GM21423 (cell line): Measurements from ENCODE around the gene EIPR1.
"Not testable (repeated sequence)": the region's sequence is repeated elsewhere in the genome, so short reads cannot be mapped to it uniquely, and the experiment has no call there.

Experiments used
- ATAC-seq: cut with Tn5 transposase; IDR thresholded peaks from one replicate; pipeline ENCODE4 v1.9.1; 2021; ENCODE audit warnings: mild to moderate bottlenecking, moderate library complexity; ENCODE audit not compliant: unreplicated experiment

Gene EIPR1

DNA sequence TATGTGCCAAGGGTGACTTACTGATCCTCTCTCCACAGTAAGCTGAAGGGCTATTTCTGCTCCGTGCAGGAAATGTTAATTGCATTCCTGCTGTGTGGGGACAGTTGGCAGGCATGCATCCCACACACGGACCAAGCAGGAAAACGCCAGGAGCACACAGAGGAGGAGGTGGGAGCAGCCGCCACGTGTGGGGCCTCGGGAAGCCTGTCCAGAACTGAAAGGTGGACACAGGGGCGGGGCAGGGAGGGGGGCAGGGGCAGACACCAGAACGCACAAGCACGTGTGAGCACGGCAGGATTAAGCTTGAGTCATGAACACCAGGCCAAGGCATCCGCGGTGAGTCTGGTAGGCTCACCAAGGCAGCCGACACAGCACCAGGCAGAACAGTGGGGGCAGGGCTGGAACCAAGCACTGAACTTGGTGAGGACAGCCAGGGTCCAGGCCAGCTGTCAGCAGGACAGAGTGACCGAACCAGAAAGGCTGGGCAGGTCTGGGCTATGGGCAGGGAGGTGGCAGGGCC is 177.1 kb downstream of the EIPR1 start:
- no peak for ATAC-seq

DNA sequence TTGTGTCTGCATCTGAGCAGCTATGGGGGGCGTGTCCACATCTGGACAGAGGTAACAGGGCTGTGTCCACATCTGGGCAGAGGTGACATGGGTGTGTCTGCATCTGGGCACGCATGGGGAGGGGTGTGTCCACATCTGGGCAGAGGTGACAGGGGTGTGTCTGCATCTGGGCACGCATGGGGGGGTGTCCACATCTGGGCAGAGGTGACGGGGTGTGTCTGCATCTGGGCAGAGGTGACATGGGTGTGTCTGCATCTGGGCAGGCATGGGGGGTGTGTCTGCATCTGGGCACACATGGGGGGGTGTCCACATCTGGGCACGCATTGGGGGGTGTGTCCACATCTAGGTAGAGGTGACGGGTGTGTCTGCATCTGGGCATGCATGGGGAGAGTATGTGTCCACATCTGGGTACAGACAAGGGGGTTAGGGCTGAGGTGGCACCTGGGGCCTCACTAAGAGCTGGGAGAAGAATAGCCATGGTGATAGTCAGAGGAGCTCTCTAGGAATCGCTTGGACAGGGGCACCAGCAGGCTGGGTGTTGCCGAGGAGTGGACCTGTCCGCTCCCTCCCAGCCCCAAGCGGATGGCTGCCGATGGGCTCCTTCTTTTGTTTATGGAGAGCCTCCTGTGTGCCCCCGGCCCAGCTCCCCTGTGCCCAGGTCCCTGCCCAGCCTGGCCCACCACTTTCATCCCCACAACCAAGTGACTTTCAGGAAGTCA is 177.8 kb downstream of the EIPR1 start:
- ATAC-seq = no peak

- ATAC-seq = not testable (repeated sequence)
Observed at GRCh38 chr2:3198671-3199192, 178.9 kb downstream of the EIPR1 start.

GRCh38 chr2:3198119-3198518 is 179.5 kb downstream of the EIPR1 start:
- ATAC-seq = no peak

- ATAC-seq = no peak
Observed at GRCh38 chr2:3197308-3197707, 180.3 kb downstream of the EIPR1 start.

- ATAC-seq = no peak
Observed at GRCh38 chr2:3196716-3197115, 180.9 kb downstream of the EIPR1 start.

DNA sequence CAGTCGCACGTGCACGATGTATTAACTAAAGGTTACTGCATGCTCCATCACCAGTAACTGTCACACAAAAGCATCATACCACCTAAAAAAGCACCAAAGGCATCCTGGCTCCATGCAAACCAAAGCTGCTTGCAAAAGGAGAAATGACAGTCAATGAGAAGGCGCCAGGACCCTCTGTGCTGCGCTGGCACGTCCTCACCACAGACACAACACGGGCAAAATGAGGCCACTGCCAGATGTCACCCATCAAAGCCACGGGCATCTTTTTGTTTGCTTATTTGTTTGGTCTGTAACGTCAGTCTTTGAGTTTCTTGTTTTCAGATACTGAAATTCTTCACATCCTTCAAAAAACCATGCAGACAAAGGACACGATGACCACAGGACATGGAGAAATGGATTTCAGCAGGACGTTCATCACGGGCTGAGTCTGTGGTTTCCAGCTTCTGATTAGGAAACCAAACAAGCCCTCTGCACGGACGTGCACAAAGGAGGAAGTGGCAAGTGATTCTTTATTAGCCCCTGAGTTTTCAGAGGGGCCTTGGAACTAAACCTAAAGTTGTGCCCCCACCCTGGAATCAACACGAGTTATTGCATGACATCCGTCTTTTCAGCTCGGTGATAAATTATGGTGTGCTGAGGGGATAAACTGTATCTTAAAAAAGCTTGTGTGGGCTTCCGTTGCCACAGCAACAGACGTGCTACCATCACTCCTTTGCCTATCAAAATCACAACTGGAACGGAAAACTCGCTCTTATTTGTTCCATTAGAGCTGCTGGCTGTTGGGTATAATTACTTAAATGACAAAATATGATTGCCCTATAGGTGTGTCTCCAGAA is 181.8 kb downstream of the EIPR1 start:
- ATAC-seq = no peak

GRCh38 chr2:3194828-3195227 is 182.8 kb downstream of the EIPR1 start:
- ATAC-seq = no peak

DNA sequence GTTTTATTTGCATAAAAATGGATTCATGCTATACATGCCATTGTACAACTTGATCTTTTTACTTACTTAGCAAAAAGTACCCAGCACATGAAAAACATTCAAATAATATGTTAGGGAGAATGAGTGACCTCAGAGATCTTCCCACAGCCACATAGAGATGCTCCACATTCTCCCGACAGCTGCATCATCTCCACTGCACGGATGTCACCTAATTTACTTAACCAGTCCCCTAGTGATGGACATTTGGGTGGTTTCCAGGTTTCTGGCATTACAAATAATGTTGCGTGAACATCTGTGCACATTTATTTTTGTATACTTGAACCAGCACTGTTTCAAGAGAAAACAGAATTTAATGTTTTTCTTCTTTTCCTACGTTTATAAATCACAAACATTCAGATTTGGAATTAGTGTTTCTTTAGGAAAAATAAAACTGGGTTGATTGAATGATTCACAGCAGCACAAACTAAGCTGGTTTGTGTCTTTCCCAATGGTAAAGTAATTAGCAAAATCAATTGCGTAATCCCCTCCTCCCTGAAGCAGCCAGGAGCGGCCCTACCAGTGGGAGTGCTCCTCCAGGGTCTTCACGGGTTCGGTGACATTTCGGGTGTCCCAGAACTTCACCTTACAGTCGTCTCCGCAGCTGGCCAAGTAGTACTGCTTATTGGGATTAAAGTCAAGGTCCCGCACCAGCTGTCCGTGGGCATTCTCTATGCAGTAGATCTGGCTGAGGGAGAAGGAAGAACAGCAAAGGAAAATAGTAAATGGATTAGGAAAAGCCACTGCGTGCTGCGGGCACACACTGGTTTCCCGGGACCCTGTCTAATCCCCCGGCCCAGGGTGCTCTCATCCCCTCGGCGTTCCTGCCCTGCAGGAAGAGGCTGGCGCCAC is 183.9 kb downstream of the EIPR1 start:
- ATAC-seq = no peak

- ATAC-seq = no peak
Observed at GRCh38 chr2:3192920-3193319, 184.7 kb downstream of the EIPR1 start.

- no peak for ATAC-seq
Observed at GRCh38 chr2:3192281-3192818, 185.3 kb downstream of the EIPR1 start.

DNA sequence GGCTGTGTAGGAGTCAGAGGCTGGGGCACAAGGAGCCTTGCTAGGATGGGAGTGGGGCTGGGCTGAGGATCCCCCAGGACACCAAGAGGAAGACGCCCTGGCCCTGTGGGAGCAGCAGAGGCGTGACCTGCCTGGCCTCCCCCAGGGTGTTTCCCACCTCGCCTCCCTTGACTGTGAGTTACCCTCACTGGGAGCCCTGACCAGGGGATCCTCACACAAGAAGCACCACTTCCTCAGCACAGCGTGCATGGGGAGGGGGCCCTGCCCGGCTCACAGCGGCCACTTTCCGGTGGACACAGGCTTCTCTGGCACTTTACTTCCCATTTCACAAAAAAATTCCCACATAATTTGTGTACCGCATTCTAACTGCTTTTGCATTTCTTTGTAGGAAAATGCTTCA is 187.7 kb downstream of the EIPR1 start:
- no peak for ATAC-seq

DNA sequence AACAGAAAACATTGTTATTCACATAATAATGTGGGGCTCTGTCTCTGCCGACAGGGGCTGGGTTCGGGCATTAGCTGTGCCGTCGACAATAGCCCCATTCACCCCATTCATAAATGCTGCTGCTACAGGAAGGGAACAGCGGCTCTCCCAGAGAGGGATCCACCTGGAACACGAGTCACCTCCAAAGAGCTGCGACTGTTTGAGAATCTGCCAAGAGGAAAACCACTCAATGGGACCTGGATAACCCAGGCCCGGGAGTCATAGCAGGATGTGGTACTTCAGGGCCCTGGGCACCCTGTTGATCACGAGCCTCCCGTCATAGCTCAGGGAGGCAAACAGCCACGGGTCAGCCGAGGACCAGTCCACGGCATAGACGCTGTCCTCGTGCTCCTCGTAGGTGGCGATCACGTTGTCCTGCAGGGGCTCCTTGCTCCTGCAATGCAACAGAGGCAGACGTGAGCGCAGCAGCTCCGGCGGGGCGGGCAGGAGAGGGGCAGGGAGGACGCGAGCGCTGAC is 188.5 kb downstream of the EIPR1 start:
- no peak for ATAC-seq

DNA sequence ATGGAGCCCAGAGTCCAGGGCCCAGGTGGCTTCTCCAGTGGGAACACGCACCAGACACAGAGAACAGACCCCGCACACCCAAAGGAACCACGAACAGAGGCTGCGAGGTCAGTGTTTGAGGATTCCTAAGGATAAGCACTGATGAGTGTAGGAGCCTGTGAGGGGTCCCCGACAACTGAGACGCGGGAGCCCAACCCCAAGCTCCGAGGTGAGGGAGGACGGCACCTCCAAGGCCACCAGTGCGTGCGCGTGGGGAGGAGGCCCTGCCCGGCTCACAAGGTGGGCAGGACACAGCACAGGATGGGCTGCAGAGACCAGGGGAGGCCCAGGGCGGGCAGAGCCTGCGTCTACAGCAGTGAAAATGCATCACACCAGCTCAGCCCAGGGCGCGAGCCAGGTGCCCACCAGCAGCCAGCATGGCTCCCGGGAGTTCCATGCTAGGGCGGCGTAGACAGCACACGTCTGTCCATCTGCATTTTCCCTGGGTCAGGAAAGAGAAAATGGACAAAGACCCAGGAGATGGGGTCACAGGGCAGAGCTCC is 189.1 kb downstream of the EIPR1 start:
- no peak for ATAC-seq

DNA sequence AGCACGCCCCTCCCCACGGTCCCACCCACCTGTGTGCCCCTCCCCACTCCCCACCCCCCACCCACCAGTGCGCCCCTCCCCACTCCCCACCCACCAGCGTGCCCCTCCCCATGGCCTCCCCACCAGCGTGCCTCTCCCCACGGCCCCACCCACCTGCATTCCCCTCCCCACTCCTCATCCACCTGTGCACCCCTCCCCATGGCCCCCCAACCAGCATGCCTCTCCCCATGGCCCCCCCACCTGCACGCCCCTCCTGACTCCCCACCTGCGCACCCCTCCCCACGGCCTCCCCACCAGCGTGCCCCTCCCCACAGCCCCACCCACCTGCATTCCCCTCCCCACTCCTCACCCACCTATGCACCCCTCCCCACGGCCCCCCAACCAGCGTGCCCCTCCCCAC is 190.2 kb downstream of the EIPR1 start:
- ATAC-seq = no peak

GRCh38 chr2:3186766-3187165 is 190.9 kb downstream of the EIPR1 start:
- no peak for ATAC-seq

- ATAC-seq = no peak
Observed at GRCh38 chr2:3185910-3186309, 191.7 kb downstream of the EIPR1 start.

- ATAC-seq = no peak
Observed at GRCh38 chr2:3185256-3185655, 192.4 kb downstream of the EIPR1 start.

DNA sequence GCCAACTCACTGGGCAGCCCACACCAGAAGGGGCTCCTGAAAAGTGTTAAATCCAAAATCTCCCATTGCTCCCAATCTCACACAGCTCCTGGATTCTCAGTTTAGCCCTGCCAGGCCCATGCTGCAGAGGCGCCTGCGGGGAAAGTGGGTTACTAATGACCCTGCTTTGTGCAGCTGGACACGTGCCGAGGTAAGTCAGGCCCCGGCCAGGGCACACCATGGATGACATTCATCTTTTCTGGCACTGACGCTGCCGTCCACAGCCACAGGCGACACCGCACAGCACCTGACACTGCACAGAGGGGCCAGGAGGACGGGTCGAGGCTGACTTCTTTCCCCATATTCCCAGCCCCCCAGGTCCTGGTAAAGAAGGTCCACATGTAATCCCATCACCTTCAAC is 193.5 kb downstream of the EIPR1 start:
- ATAC-seq = no peak

- no peak for ATAC-seq
Observed at GRCh38 chr2:3183766-3184165, 193.9 kb downstream of the EIPR1 start.
